HG03520 (cell line): Measurements from ENCODE around the gene CYYR1.

Experiments
- ATAC-seq: cut with Tn5 transposase; IDR thresholded peaks from one replicate; pipeline ENCODE4 v1.9.1; 2021; ENCODE audit warnings: mild to moderate bottlenecking, moderate library complexity; ENCODE audit not compliant: unreplicated experiment

The CYYR1 gene

GRCh38 chr21:26572702-26573381, at the start of gene CYYR1:
CYYR1 (minus strand) TSS chr21:26573286; CDS start chr21:26572940, 346 bp downstream.
- ATAC-seq: no peak

GRCh38 chr21:26617176-26617575, 44.1 kb upstream of the CYYR1 start:
- no peak for ATAC-seq

GRCh38 chr21:26614251-26614650, 41.2 kb upstream of the CYYR1 start:
- ATAC-seq: no peak

- no peak for ATAC-seq
These were observed 26.2 kb upstream of the CYYR1 start for GRCh38 chr21:26599261-26599660.

GRCh38 chr21:26597981-26598380, 24.9 kb upstream of the CYYR1 start:
- ATAC-seq: no peak

GRCh38 chr21:26597031-26597430, 23.9 kb upstream of the CYYR1 start:
- ATAC-seq: no peak

- no peak for ATAC-seq
These were observed 22.9 kb upstream of the CYYR1 start for GRCh38 chr21:26595971-26596370.

- ATAC-seq: no peak
These were observed 20.7 kb upstream of the CYYR1 start for GRCh38 chr21:26593800-26594199.

- no peak for ATAC-seq
These were observed 18.5 kb upstream of the CYYR1 start for GRCh38 chr21:26591543-26591942.

- no peak for ATAC-seq
These were observed 15.4 kb upstream of the CYYR1 start for GRCh38 chr21:26588446-26588845.

GRCh38 chr21:26587736-26588201, 14.7 kb upstream of the CYYR1 start:
- ATAC-seq: no peak

- no peak for ATAC-seq
These were observed 10.7 kb upstream of the CYYR1 start for GRCh38 chr21:26583769-26584168.

- ATAC-seq: no peak
These were observed 8.7 kb upstream of the CYYR1 start for GRCh38 chr21:26581818-26582217.

- no peak for ATAC-seq
These were observed 897 bp downstream of the CYYR1 start for GRCh38 chr21:26572076-26572701.

- no peak for ATAC-seq
These were observed 2.9 kb downstream of the CYYR1 start for GRCh38 chr21:26570203-26570602.

GRCh38 chr21:26565546-26565945, 7.5 kb downstream of the CYYR1 start:
- ATAC-seq: no peak

GRCh38 chr21:26565111-26565510, 8.0 kb downstream of the CYYR1 start:
- no peak for ATAC-seq

- ATAC-seq: no peak
These were observed 9.1 kb downstream of the CYYR1 start for GRCh38 chr21:26563856-26564503.

- ATAC-seq: no peak
These were observed 12.5 kb downstream of the CYYR1 start for GRCh38 chr21:26560612-26561011.

GRCh38 chr21:26559099-26559498, 14.0 kb downstream of the CYYR1 start:
- ATAC-seq: no peak

- ATAC-seq: no peak
These were observed 16.0 kb downstream of the CYYR1 start for GRCh38 chr21:26557106-26557505.

- no peak for ATAC-seq
These were observed 17.4 kb downstream of the CYYR1 start for GRCh38 chr21:26555540-26556146.
